ENCODE data around the gene CACNB3. TPM values are rescaled to one million over a fixed set of nuclear protein-coding genes. Genes with fewer than 3 reads are reported as not detected.

The CACNB3 gene
- total and polyA plus RNA-seq, 9 of the 15 experiments (the other 6 are each of a cell fraction or from before 2014, with no cell fraction given): 0.24 to 2.0 (median 1.5) TPM

GRCh38 chr12:48789858-48790326 lies 28.4 kb upstream of the CACNB3 start:
- H3K9ac ChIP-seq (ENCODE audit: insufficient read depth in 1 of 2, low read depth in 2 of 2, low read length in 2 of 2): no peak overlapping the region
- intact Hi-C loops (cut with micrococcal nuclease): no loop called here
- H3K27me3 ChIP-seq (ENCODE audit: control insufficient read depth in 2 of 2, insufficient read depth in 2 of 2, low read length in 2 of 2): peaks cover 11 to 29% of the 10 kb centered on the region in 2 experiments; a peak in 3 of 5 replicates
- FAIRE-seq (no peak), DNase-seq (ENCODE audit: extremely low read depth in 1 of 4, low spot score in 3 of 4) (no peak), ATAC-seq (no peak)
- 0 out of 2 replicates have a peak, but pooled peaks cover 3% of the 10 kb centered on the region for H4K20me1 ChIP-seq (replicated peaks; ENCODE audit: control insufficient read depth, insufficient read depth, low read length)
- no peak overlapping the region for H2AFZ ChIP-seq (ENCODE audit: low read depth, low read length)
- H3K79me2 ChIP-seq (ENCODE audit: control insufficient read depth, insufficient read depth, low read length): no peaks in the 10 kb centered on the region
- no peak for TF ChIP-seq ZNF77 (CRISPR knock-in tag; IDR thresholded peaks at IDR 0.05)
- TF ChIP-seq ZNF140 (CRISPR knock-in tag; IDR thresholded peaks at IDR 0.05): no peak
- no peak for TF ChIP-seq ZNF316 (IDR thresholded peaks at IDR 0.05)
- TF ChIP-seq NFIC (IDR thresholded peaks at IDR 0.05): no peak
- TF ChIP-seq MECOM (CRISPR knock-in tag; IDR thresholded peaks at IDR 0.05): no peak
- TF ChIP-seq COPS2 (conservative IDR thresholded peaks at IDR 0.05): no peak
- TF ChIP-seq YBX1 (IDR thresholded peaks at IDR 0.05): no peak
- no peak for TF ChIP-seq PML (IDR thresholded peaks at IDR 0.05; ENCODE audit: low read length)
- no peak for TF ChIP-seq NFIX (CRISPR knock-in tag; IDR thresholded peaks at IDR 0.05; ENCODE audit: low read depth)
- no peak for TF ChIP-seq FOXK2 (conservative IDR thresholded peaks at IDR 0.05 in 1 of 2, IDR thresholded peaks at IDR 0.05 in 1 of 2; ENCODE audit: low read depth in 2 of 2)
- 5% methylated on average over 4 of the region's 4 CpGs for WGBS (ENCODE audit: insufficient coverage, low coverage, missing lambda C conversion rate)
- H3K36me3 ChIP-seq (ENCODE audit: control insufficient read depth, insufficient read depth, low read length): no peaks in the 10 kb centered on the region
- no peak overlapping the region for H3K27ac ChIP-seq (ENCODE audit: extremely low read depth, low read depth, low read length)
- no TSS peak for BruUV-seq (replicated peaks)
- no peak overlapping the region for H3K4me3 ChIP-seq
- H3K4me2 ChIP-seq (ENCODE audit: insufficient read depth, low read length): no peak overlapping the region
- CTCF ChIA-PET (ENCODE audit: low intra/inter-chr PET ratio): no interaction called here
- in situ Hi-C loops (cut with MboI): loop anchor here (25.0 kb wide), 1 partner anchor 253 kb away; the partner anchor contains the start of gene OR8S1
- H3K9me3 ChIP-seq (replicated peaks; ENCODE audit: control insufficient read depth, insufficient read depth, low read depth, low read length): no peaks in the 10 kb centered on the region
- POLR2A ChIA-PET: interaction anchor here (1.0 kb wide), 1 partner anchor 37 kb away, joined by 3 read pairs; no protein-coding TSS in a partner anchor
- no peaks in the 10 kb centered on the region for H3K9me1 ChIP-seq (ENCODE audit: control insufficient read depth, insufficient read depth, low read length)
- peaks cover 0 to 11% of the 10 kb centered on the region in 2 experiments; a peak in 2 of 5 replicates for H3K4me1 ChIP-seq (replicated peaks in 1 of 2; ENCODE audit: control insufficient read depth in 2 of 2, insufficient read depth in 2 of 2, low read length in 2 of 2)
